HG02623 (cell line): ENCODE results near the gene SLIT3.

Experiments used
- ATAC-seq: cut with Tn5 transposase; IDR thresholded peaks from one replicate; pipeline ENCODE4 v1.9.1; 2021; ENCODE audit warnings: moderate library complexity; ENCODE audit not compliant: unreplicated experiment

Gene SLIT3

DNA sequence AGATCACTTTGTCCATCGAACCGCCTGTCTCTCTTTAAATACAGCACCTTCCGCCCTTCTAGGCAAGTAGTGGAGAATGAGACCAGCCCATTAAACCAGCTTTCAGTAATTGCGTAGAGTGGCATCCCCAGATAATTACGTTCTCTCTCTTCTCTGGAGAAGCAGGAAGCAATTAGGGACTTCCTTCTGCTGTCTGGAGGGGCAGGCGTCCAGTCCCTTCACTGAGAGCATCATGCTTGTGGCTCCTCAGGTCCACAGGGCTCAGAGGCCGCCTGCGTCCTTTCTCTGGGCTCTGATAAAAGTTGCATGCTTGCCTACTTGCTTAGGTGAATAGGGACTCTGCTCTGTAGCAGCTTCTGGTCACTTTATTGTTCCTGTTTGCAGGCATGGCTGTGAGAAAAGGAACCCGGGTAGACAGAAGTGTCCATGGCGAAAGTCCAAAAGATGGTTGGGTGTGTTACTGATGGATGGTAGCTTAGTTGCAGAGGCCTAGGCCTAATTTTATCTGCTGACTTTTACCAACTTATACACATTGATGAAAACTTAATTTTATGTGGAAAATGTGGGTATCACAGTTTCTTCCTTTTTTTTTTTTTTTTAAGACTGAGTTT is 422.7 kb downstream of the SLIT3 start:
- ATAC-seq, result no peak

DNA sequence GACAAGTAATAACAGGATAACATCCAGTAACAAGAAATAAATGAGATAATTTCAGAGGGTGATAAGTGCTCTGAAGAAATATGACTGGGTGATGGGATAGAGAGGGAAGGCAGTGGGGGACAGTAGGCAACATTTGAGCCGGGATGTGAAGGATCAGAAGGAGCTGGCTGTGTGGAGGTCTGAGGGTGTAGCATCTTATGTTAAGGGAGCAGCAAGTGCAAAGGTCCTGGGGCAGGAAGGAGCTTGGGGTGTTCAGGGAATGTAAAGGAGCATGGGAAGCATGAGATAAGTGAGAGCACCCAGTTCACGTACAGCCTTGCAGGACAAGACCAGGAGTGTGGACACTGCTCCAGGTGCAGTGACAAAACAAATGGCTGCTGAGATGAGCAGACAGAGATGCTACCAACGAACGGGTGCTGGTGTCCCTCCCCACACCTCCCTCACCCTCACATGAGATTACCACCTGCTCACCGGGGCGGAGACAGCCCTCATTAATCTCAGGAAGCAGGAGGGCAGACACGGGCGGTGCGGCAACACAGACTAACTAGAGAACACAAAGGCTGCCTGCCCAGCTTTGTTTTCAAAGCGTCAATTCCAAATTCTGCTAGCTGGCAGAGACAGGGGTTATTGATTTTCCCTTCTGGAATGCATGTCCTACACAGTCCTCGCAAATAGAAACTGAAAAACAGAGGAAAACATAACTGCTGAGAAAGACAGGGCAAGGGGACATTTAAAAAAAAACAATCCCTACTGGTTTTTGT is 423.6 kb downstream of the SLIT3 start:
- ATAC-seq, result no peak

DNA sequence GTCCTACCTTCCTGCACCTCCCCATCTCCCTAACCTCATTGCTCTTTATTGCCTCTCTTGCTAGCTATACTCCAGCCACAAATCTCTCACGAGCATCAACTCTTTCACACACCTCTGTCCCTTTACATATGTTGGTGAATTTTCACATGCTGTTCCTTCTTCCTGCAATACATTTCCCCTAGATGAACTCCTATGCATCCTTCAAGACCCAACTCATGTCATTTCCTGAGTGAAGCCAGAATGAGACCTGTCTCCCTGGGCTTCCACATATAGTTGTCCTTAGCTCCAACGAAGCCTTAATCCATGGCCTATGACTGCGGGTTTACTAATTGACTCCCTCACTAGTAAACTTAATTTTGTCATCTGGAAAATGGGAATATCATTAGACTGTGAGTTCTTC is 424.5 kb downstream of the SLIT3 start:
- no peak for ATAC-seq

DNA sequence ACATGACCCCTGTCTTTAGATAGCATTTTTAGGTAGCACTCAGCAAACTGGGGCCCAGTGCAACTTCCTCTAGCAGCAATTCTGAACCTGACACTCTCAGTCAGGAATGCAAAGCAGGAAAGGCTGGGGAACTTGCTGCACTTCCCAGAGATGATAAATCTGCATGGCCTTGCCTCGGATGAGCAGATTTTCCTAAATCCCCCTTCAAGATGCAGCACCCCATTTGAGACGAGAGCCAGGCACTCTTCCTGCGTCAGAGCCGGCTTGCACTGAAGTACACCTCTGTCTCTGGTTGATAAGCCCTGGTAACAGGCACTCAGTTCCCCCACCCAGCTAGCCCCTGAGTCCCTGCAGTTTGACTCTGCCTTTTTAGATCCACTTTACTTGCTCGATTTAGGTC is 425.1 kb downstream of the SLIT3 start:
- ATAC-seq, result no peak

DNA sequence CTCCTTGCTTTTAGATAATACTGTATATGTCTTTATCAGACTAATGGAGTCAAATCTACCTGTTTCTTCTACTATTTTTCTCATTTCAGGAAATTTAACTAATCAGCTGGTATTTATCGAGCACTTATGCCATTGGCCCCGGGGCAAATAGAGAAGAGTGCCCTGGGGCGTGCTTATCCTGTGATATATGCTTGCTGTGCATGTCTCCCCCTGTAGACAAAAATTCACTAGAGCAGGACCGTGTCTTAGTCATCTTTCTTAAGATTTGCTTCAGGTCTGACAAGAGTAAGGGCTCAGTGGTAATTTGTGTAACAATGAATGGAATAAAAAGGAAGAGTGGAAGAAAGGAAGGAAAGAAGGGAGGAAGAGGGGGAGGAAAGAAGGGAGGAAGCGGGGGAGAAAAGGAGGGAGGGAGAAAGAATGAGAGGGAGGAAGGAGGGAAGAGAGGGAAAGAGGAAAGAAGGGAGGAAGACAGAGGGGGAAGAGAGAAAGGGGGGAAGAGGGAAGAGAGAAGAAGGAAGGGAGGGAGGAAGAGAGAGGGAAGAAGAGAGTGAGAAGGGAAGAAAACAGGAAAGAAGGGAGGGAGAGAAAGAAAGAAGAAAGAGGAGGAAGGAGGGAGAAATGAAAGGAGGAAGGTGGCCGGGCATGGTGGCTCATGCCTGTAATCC is 426.1 kb downstream of the SLIT3 start:
- no peak for ATAC-seq

DNA sequence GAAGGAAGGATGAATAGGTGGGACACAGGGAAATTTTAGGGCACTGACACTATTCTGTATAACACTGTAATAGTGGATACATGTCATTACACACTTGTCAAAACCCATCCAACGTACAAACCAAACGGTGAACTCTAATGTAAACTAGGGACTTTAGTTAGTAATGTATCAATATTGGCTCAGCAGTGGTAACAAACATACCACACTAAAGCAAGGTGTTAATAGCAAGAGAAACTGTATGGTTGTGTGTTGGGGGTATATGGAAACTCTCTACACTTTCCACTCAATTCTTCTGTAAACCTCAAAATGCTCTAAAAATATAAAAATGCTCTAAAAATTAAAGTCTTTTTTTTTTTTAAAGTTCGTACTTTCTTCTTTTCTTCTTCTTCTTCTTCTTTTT is 428.7 kb downstream of the SLIT3 start:
- ATAC-seq, result no peak

DNA sequence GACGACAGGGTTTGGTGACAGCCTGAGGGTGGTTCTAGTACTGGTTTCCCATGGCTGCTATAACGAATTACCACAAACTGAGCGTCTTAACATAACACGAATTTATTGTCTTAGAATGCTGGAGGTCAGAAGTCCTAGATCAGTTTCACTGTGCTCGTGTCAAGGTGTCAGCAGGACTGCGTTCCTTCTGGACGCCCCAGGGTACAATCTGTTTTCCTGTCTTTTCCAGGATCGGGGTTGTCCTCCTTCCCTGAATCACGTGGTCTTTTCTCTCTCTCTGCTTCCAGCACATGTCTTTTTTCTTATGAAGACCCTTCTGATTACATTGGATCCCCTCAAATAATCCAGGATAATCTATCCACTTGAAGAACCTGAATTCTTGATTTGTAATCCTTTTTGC is 430.0 kb downstream of the SLIT3 start:
- no peak for ATAC-seq

DNA sequence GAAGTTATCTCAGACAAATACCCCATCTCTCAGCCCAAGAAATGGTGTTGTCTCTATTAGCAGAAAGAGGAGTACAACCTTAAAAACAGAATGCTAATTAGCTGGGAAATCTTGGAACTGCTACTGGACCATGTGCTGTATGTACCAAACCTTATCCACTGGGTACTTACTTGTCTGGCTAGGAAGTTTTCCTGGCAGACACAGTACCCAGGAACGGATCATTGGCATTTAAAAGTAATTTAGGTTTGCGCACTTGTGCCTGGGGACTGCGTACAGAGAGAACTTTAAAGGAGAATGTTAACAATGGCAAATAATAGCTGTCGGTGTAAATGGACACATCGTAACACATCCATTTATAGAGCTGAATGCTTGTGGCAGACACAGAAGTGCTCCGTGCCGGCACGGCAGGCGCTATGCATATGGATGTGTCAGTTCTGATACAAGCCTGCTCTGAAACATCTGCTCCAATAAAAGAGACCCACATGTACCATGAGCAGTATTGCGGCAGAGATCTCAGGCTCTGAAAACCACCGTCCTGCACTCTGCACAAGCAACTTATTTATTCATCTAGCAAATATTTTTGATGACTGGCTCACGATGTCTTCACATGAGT is 431.2 kb downstream of the SLIT3 start:
- ATAC-seq, result no peak

DNA sequence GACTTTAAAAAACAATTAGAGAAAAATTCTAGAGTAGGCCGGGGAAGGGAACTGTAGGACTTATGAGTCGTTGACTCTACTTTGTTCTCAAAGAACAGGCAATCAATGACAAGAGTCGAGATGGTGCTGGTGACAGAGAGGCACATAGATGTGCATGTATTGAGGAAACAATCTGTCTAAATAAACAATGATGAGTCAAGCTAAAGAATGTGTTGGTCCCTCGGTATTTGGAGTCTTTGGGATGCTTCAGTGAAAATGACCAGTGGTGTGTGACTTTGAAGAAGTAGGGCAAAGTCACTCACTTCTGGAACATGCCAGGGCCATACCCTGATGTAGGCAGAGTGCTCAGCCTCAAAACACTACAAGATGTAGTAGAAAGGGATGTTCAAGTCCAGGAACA is 433.7 kb downstream of the SLIT3 start:
- ATAC-seq, result no peak

DNA sequence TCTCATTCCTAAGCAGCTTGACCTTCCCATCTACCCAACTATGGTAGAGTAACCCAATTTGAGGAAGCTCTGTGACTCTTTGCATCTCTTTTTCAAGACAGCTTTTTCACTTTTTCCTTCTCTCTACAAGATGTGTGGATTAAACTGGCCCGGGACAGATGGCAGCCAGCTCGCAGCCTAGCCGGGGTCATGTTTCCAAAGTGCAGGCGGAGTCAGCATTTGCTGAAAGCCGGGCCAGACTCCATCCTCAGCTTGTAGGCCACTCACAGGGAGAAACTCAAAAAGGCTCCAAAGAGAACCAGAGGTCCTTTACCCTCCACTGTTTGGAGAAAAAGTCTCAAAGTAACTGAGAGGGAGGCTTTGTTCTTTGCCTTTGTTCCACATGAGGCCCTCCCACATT is 435.0 kb downstream of the SLIT3 start:
- no peak for ATAC-seq

DNA sequence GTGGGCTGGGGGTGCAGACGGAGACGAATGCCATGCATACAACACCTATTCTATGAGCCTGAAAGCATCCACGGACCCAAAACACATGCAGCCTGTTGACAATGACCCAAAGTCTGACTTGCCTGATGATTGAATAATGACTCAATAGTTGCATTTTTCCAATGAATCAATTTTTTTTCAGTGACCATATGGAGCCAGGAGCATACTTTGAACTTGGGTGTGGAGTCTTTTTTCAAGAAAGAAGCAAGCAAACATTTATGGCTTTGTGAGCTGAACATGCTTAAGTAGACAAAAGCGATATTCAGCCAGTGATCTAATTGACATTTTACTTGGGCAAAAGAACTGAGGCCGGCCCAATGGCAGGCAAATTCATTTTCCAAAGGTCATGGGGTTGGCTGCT is 437.9 kb downstream of the SLIT3 start:
- no peak for ATAC-seq

DNA sequence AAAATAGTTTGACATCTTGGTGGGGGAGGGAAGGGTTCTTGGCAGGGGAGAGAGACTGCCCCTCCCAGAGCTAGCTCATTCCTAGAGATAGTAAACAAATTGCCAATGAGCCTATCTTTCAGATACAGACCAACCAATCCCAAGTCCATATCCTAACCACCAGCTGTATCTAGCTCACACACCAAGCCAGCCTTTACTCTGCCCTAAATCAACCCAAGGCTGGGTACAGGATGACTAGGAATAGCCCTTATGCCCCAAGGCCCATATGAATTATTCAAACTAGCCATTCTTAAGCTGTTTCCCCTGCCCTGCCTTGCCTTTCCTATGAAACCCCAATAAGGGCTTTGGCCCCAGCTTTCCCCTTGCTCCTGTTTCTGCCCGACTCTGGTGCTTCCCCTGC is 440.4 kb downstream of the SLIT3 start:
- ATAC-seq, result no peak

DNA sequence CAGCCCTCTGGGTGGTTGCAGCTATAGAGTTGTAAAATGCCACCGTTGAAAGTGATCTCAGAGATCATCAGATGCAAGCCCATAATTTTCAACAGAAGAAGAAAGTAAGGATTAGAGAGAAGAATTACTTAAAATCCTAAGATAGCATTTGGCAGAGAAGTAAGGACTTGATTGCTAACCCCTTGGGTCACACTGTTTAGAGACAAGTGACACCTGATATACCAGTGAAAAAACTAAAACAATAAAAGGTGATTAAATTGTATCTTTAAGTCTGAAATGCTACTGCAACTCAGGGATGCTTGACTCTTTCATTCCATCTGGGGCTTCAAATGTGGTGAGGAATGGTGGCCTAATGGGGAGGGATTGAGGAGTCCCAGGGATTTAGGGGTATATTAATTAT is 440.9 kb downstream of the SLIT3 start:
- no peak for ATAC-seq

DNA sequence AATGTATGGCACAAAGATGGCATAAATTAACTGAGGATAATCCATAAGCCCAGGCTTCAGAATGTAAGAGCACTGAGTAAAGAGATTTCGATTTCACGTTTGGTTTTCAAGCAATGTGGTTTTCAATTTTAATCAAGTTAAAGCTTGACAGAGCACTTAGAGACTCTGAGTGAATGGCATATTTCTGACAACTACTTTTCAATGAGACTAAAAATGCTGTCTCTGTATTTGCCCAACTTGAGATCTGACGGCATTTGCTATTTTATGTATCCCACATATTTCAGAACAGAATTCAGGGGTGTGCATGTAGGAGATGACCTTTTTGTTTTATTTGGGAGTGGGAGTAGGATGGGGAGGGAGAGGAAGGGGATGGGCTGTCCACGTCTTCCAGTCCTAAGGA is 441.5 kb downstream of the SLIT3 start:
- ATAC-seq, result no peak

DNA sequence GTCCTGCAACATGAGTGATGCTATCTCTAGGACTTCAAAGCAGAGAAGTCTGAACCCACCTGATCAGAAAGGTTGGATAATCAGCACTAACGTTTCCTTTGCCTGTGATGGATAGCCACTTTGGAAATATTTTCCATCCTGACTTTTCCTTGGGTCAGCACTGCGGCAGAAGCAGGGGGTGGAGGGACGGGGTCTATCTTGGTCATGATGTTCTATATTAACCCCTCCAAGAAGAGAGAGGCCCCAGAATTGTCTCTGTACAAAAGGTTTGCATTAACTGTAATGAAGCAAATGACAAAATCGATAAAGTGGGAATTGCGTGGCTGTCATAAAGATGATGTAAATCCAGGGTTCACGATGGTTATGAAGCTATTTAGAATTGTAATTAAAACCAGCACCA is 441.9 kb downstream of the SLIT3 start:
- ATAC-seq, result no peak

DNA sequence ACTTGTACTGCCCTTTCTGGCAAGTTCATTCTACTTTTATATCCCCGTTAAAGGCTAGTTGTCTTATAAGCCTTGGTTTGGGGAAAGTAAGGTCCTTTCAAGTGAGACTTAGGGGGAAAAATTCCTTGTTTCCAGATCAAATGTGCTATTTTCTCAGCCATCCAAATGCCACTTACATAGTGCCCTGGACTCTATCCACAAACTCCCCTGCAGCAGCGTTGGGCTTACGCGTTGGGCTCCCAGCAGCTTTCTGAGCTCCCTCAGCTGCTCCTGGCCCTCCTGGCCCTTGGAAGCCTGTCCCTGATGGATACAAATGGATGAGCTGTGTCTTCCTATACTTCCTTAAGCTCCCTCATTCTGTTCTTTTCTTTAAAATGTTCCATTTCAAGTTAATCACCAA is 442.6 kb downstream of the SLIT3 start:
- no peak for ATAC-seq

DNA sequence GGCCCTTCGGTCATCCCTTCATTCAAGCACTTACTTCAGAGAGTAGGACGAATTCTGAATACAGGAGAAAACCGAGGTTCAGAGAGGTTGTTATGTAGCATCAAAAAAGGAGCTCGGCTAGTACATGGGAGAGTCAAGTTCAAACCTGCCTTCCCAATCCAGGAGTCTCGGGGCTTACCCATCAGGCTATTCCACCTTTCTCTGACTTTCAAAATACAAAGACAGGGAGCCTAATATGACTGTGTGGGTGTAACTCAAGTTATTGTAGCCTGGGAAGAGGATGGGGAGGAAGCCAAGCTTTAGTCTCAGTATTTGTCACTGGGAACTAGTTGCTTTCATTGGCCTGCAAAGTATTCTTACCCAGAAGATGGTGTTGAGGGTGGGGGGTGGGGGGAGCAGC is 447.0 kb downstream of the SLIT3 start:
- ATAC-seq, result no peak

DNA sequence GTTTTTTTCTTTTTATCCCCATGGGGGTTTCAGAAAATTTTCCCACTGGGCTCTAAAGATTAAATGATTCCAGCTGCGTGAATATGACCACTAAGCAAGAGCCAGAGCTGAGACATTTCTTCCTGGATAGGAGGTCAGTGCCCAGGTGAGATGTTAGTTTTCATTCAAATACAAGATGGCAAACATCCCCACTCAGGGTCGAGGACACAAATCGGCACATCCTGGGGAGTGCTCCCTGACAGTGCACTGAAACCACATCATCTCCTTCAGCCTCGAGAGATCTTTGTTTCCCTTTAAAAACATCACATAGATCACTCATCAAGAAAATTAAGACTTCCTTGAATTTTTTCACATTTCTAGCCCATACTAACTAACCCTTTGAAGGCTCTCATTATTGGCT is 448.6 kb downstream of the SLIT3 start:
- no peak for ATAC-seq

DNA sequence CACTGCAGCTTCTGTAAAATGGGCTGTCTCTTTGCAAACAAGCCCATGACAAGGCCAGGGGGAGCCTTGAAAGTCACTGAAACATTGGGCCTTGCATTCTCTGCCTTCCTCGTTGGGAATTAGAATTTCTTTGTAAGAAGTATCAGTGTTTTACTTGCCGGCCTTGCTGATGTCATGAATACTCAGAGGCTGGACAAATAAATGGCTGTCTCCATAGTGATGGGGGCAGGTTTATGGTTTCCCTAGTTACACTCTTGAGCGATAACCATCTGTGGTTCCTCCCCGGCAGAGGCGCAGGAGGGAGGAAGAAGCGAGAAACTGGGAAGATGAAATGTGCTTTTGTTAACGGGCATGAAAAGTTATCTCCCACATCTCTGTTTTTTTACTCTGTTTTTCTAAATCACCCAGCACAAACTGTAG is 449.0 kb downstream of the SLIT3 start:
- ATAC-seq, result peak; percentile 64

DNA sequence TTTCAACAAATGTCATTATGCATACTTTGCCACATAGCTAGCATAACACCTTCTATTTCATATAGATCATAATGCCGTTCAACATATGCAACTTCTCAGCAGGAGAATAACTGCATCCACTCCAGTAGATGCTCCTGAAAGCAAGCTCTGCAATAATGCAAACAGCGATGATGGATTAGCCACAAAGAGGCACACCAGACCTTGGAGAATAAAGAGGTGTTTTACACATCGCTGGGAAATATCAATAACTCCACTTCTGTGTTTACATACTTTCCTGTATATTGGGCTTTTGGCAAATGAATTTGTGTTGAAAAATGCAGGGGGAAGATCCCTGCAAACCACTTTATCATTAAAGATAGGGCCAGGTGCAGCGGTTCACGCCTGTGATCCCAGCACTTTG is 450.3 kb downstream of the SLIT3 start:
- ATAC-seq, result no peak

DNA sequence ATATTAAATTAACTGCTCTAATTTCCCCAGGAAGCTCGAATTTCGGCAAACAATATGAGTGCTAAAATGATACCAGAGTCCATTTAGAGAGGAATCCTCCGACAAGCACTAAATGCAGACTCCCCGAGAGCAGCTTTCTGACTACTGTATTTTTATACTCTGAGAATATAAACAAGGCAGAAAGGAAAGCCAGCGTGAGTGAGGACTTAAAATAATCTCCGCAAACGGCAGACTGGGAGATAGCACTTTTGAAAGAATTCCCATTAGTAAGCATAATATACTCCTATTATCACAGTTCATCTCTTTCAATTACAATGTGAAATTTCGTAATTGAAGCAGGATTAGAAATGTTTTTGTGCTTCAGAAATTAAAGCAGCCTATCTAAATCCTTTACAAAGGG is 452.4 kb downstream of the SLIT3 start:
- ATAC-seq, result no peak

DNA sequence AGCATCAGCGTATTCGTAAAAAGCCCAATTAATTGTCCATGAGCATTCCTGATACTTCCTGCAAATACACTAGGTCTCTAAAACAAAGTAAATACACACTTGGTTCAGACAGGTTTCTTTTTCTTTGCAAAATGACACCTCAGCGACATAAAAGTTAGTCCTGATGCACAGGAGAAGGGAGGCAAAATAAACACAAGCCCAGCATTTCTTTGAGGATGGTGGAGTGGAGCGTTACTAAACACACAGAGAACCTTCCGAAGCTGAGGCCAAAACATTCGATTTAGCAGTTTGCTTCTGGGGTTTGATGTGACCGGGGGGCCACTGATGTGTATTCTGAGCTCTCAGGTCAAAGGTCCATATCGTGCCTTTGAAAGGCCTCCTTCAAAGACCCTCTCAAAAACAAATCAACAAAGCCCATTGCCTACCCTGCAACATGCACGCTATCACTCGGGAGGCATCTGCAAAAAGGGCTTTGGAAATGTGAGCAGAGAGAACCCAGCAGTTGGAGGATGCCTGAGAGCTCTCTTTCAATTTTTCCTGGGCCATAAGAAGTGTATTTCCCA is 453.3 kb downstream of the SLIT3 start:
- no peak for ATAC-seq
